Gastrocnemius medialis (tissue), 4 donors: ENCODE results near the gene ANKRD33B. TPM values are rescaled to one million over a fixed set of nuclear protein-coding genes. Genes with fewer than 3 reads are reported as not detected.

Source experiments
- ATAC-seq, 2 donors: fragments of 150-250 bp; one replicate each; pipeline ENCODE4 v1.9.1; 2016
- DNase-seq, 2 donors: peaks; one replicate each; pipeline ENCODE4 v3.0.0-alpha.2; 2019
- H3K27ac ChIP-seq, 4 donors: fragments of 200-600 bp; sonication (generic); 1 replicate in 1 of 4; 2 replicates in 3 of 4; pipeline ENCODE4 v1.5.1; 2016 to 2018; ENCODE audit warnings: mild to moderate bottlenecking in 2 of 4, moderate library complexity in 1 of 4
- H3K27me3 ChIP-seq, 3 donors: fragments of 200-600 bp; sonication (generic) in 2 of 3; 1 replicate in 1 of 3; 2 replicates in 2 of 3; pipeline versions ENCODE4 v1.5.1 to v1.6.0; 2016 to 2019; ENCODE audit warnings: mild to moderate bottlenecking in 1 of 3, moderate library complexity in 1 of 3
- H3K36me3 ChIP-seq, 2 donors: fragments of 200-600 bp; sonication (generic) in 1 of 2; one replicate each; pipeline ENCODE4 v1.5.1; 2017 to 2018
- H3K4me1 ChIP-seq, 2 donors: fragments of 200-600 bp; sonication (generic) in 1 of 2; one replicate each; pipeline ENCODE4 v1.5.1; 2016 to 2017; ENCODE audit warnings: mild to moderate bottlenecking in 2 of 2
- H3K4me3 ChIP-seq, 4 donors: fragments of 200-600 bp; sonication (generic) in 3 of 4; 1 replicate in 1 of 4; 2 replicates in 3 of 4; pipeline ENCODE4 v1.5.1; 2016 to 2019; ENCODE audit warnings: mild to moderate bottlenecking in 2 of 4
- H3K9me3 ChIP-seq, 3 donors: fragments of 200-600 bp; sonication (generic) in 2 of 3; 1 replicate in 1 of 3; 2 replicates in 2 of 3; pipeline ENCODE4 v1.5.1; 2016 to 2019
- CTCF ChIP-seq, 5 experiments: fragments of 450-650 bp in 3 of 5; fragments of 200-600 bp in 2 of 5; sonication (generic) in 2 of 5; IDR thresholded peaks in 4 of 5; conservative IDR thresholded peaks in 1 of 5; 1 replicate in 4 of 5; 2 replicates in 1 of 5; pipeline ENCODE4 v1.5.1; 2016 to 2019; ENCODE audit warnings: antibody characterized with exemption in 5 of 5, mild to moderate bottlenecking in 3 of 5, moderate library complexity in 3 of 5
- POLR2A ChIP-seq, 2 donors: fragments of 450-650 bp; IDR thresholded peaks; one replicate each; pipeline ENCODE4 v1.6.1; 2017; ENCODE audit warnings: antibody characterized with exemption in 2 of 2, mild to moderate bottlenecking in 2 of 2, moderate library complexity in 2 of 2
- in situ Hi-C, 4 donors: fragments of 200-750 bp; cut with MboI; loops; one replicate each; pipeline versions ENCODE4 v1.15.0 to v1.8.0; 2017; ENCODE audit warnings: low sequenced_read_pairs in 4 of 4
- intact Hi-C: fragments of 100-400 bp; cut with DNase I; formaldehyde crosslinking; loops from one replicate; pipeline ENCODE4 v1.15.1; 2023; ENCODE audit warnings: low total_unique reads
- total RNA-seq, 4 donors: library from RNA; depleted of rRNA; stranded (reverse); fragments of >200 nt; gene quantifications; one replicate each; pipeline versions ENCODE4 v1.1.0 to v1.2.3, GENCODE V29; 2016

Gene ANKRD33B
- total RNA-seq, 4 donors from 2014 or later = 2.2 to 38.9 (median 15.1) TPM

- Histone ChIP-seq H3K9me3 (no peaks in the 10 kb centered on the region), H3K27ac (no peak overlapping the region), H3K36me3 (no peaks in the 10 kb centered on the region), H3K27me3 (no peaks in the 10 kb centered on the region), H3K4me3 (no peak overlapping the region), H3K4me1 (peaks cover 0 to 7% of the 10 kb centered on the region in 2 donors)
- in situ Hi-C loops = no loop called here
- intact Hi-C loops = no loop called here
- DNase-seq (no peak), ATAC-seq (no peak)
- TF ChIP-seq CTCF (IDR thresholded peaks at IDR 0.05 in 4 of 5, conservative IDR thresholded peaks at IDR 0.05 in 1 of 5) (no peak), POLR2A (IDR thresholded peaks at IDR 0.05) (no peak)
Measured at GRCh38 chr5:10660720-10661387, 97.0 kb downstream of the ANKRD33B start.

- Histone ChIP-seq H3K4me3 (no peak overlapping the region), H3K4me1 (peaks cover 0 to 11% of the 10 kb centered on the region in 2 donors), H3K36me3 (no peaks in the 10 kb centered on the region), H3K27ac (no peak overlapping the region), H3K9me3 (no peaks in the 10 kb centered on the region), H3K27me3 (no peaks in the 10 kb centered on the region)
- no peak for ATAC-seq
- no peak for TF ChIP-seq POLR2A (IDR thresholded peaks at IDR 0.05)
- no peak for TF ChIP-seq CTCF (IDR thresholded peaks at IDR 0.05 in 4 of 5, conservative IDR thresholded peaks at IDR 0.05 in 1 of 5)
- no peak for DNase-seq
- intact Hi-C loops (no loop called here), in situ Hi-C loops (no loop called here)
Measured at GRCh38 chr5:10661401-10661800, 97.5 kb downstream of the ANKRD33B start.

- H3K27me3 ChIP-seq = no peaks in the 10 kb centered on the region
- peaks cover 5 to 18% of the 10 kb centered on the region in 2 donors for H3K4me1 ChIP-seq
- intact Hi-C loops = no loop called here
- no peaks in the 10 kb centered on the region for H3K36me3 ChIP-seq
- DNase-seq = no peak
- TF ChIP-seq POLR2A (IDR thresholded peaks at IDR 0.05) (no peak), CTCF (IDR thresholded peaks at IDR 0.05 in 4 of 5, conservative IDR thresholded peaks at IDR 0.05 in 1 of 5) (no peak)
- no peak overlapping the region for H3K4me3 ChIP-seq
- ATAC-seq = no peak
- in situ Hi-C loops = no loop called here
- no peaks in the 10 kb centered on the region for H3K9me3 ChIP-seq
- H3K27ac ChIP-seq = no peak overlapping the region
Measured at GRCh38 chr5:10662083-10662482, 98.2 kb downstream of the ANKRD33B start.

GRCh38 chr5:10662661-10663488 lies 99.0 kb downstream of the ANKRD33B start:
- Histone ChIP-seq H3K27me3 (no peaks in the 10 kb centered on the region), H3K36me3 (no peaks in the 10 kb centered on the region), H3K4me1 (peaks cover 8 to 24% of the 10 kb centered on the region in 2 donors), H3K9me3 (no peaks in the 10 kb centered on the region), H3K4me3 (no peak overlapping the region), H3K27ac (no peak overlapping the region)
- no peak for ATAC-seq
- DNase-seq = no peak
- intact Hi-C loops = no loop called here
- in situ Hi-C loops = no loop called here
- TF ChIP-seq CTCF (IDR thresholded peaks at IDR 0.05 in 4 of 5, conservative IDR thresholded peaks at IDR 0.05 in 1 of 5) (no peak), POLR2A (IDR thresholded peaks at IDR 0.05) (no peak)
